ENCODE data around the gene FKRP. TPM values are rescaled to one million over a fixed set of nuclear protein-coding genes. Genes with fewer than 3 reads are reported as not detected.

Gene FKRP
- polyA plus RNA-seq, 2 of the 4 experiments (the other 2 are of a cell fraction): 14.7 to 18.8 TPM

DNA sequence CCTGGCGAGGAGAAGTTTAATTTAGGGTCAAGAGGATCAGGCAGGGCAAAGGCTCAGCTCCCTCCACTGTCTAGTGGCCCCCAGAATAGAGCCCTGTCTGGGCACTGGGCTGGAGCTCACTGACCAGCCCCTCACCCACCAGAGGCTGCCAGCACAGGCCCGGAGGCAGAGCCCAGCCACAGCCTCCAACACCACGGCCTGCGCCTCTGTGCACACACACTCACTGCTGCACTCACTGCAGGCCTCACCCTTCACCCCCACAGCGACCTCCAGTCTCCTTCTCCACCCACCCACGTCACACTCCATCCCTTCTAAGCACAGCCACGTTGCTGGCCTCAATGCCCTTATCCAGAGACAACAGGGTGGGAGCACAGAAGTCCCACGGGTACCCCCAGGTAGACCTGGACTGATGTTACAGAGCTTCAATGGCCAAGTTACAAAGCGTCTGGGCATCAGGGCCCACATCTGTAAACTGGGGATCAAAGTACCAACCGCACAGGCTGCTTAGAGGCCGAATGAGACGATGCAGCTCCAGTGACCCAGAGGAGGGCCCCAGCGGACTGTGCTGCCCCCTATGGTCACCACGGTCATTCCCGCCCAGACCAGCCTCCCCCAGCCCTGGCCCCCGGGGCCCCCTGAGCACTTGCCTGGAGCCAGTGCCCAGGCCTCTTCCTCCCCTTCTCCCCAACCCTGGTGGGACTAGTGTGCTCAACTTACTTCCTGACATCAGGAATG is 24.4 kb upstream of the FKRP start:
- CTCF ChIA-PET: interaction anchor here (1.0 to 4.5 kb wide), 5 partner anchors 8 to 60 kb away, joined by 3 to 64 read pairs (median 9); no protein-coding TSS in a partner anchor
- WGBS (ENCODE audit: missing lambda C conversion rate): 82% methylated on average over 11 of the region's 16 CpGs
- peaks cover 8% of the 10 kb centered on the region for H3K4me1 ChIP-seq
- POLR2A ChIA-PET: interaction anchor here (1.1 kb wide), 1 partner anchor 24 kb away, joined by 3 read pairs; no protein-coding TSS in a partner anchor
- no peak overlapping the region for H3K27ac ChIP-seq
- no peak overlapping the region for H3K4me2 ChIP-seq
- peak in 1 of 2 experiments; percentile 59 for DNase-seq (ENCODE audit: low read depth in 1 of 2, low spot score in 1 of 2)
- no peak for FAIRE-seq
- H3K9me3 ChIP-seq: no peaks in the 10 kb centered on the region
- TF ChIP-seq EP300 (IDR thresholded peaks at IDR 0.05) (no peak), CTCF (IDR thresholded peaks at IDR 0.05) (peak; percentile 17; the same call in 2 of the 3 replicates), POLR2AphosphoS2 (conservative IDR thresholded peaks at IDR 0.05; ENCODE audit: low read length) (0 out of 2 replicates have a peak, but pooled peaks have one; percentile 23)
- ATAC-seq: peak in 1 of 2 experiments; percentile 15; a peak in 3 of 6 replicates
- no peak overlapping the region for H3K4me3 ChIP-seq

- Histone ChIP-seq H3K4me2 (no peak overlapping the region), H3K4me3 (no peak overlapping the region), H3K4me1 (peaks cover 8% of the 10 kb centered on the region), H3K9me3 (no peaks in the 10 kb centered on the region), H3K27ac (no peak overlapping the region)
- FAIRE-seq (no peak), DNase-seq (ENCODE audit: low read depth in 1 of 2, low spot score in 1 of 2) (no peak), ATAC-seq (no peak)
- TF ChIP-seq MYC (IDR thresholded peaks at IDR 0.05; ENCODE audit: borderline replicate concordance, low read length) (no peak), FOSL2 (IDR thresholded peaks at IDR 0.05) (no peak), FOSL2 (CRISPR knock-in tag; IDR thresholded peaks at IDR 0.05) (peak; percentile 59), FOXS1 (CRISPR knock-in tag; IDR thresholded peaks at IDR 0.05) (no peak)
- POLR2A ChIA-PET: no interaction called here
- WGBS (ENCODE audit: missing lambda C conversion rate): 89% methylated on average over 14 of the region's 17 CpGs
- CTCF ChIA-PET: interaction anchor here (1.4 to 12.9 kb wide), 5 partner anchors 7 to 60 kb away, joined by 6 to 205 read pairs (median 18); partner anchors contain the start of gene FKRP
These were observed 23.9 kb upstream of the FKRP start for GRCh38 chr19:46722004-46722380.

- POLR2A ChIA-PET: no interaction called here
- FAIRE-seq (no peak), DNase-seq (ENCODE audit: low read depth in 1 of 2, low spot score in 1 of 2) (no peak), ATAC-seq (no peak)
- H3K9me3 ChIP-seq: no peaks in the 10 kb centered on the region
- no peak overlapping the region for H3K27ac ChIP-seq
- peaks cover 6% of the 10 kb centered on the region for H3K4me1 ChIP-seq
- H3K4me3 ChIP-seq: no peak overlapping the region
- H3K4me2 ChIP-seq: no peak overlapping the region
- no peak for TF ChIP-seq USF2 (IDR thresholded peaks at IDR 0.05)
- no peak for TF ChIP-seq RNF2 (IDR thresholded peaks at IDR 0.05; ENCODE audit: borderline replicate concordance, low read depth)
- TF ChIP-seq MAZ (IDR thresholded peaks at IDR 0.05; ENCODE audit: borderline replicate concordance, low read depth, low read length): no peak
- no peak for TF ChIP-seq FOSB (CRISPR knock-in tag; IDR thresholded peaks at IDR 0.05)
- TF ChIP-seq CHD2 (IDR thresholded peaks at IDR 0.05; ENCODE audit: low read length, partially characterized antibody): no peak
- no peak for TF ChIP-seq KDM1A (IDR thresholded peaks at IDR 0.05; ENCODE audit: low read depth)
- no peak for TF ChIP-seq TFCP2L1 (CRISPR knock-in tag; IDR thresholded peaks at IDR 0.05)
- CTCF ChIA-PET: interaction anchor here (0.7 to 12.9 kb wide), 6 partner anchors 12 to 60 kb away, joined by 3 to 205 read pairs (median 4); partner anchors contain the start of gene FKRP
- 91% methylated on average over 25 of the region's 25 CpGs for whole genome bisulfite sequencing (ENCODE audit: missing lambda C conversion rate)
These were observed 23.3 kb upstream of the FKRP start for GRCh38 chr19:46722421-46723022.

DNA sequence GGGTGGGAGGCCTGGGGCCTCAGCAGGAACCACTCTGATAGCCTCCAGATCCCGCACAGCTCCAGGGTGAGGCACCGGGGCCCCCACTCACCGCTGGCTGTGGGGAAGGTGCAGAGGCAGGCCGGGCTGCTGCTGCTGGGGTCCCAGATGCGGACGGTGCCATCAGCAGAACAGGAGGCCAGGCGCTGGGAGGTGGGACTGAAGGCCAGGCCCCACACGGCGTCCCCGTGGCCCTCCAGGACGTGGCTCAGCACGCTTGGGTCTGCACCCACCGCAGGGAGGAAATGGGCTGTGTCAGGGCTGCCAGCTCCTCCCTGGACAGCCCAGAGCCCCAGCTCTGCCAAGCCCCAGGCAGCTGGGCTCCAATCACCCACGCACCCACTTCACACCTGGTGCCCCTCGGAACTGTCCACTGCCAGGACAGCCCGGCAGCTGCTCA is 22.8 kb upstream of the FKRP start:
- POLR2A ChIA-PET: no interaction called here
- TF ChIP-seq MAX (IDR thresholded peaks at IDR 0.05) (no peak), POLR2A (IDR thresholded peaks at IDR 0.05; ENCODE audit: low read length) (no peak), RAD21 (conservative IDR thresholded peaks at IDR 0.05 in 1 of 2, IDR thresholded peaks at IDR 0.05 in 1 of 2) (no peak), TFCP2L1 (CRISPR knock-in tag; IDR thresholded peaks at IDR 0.05) (no peak), REST (IDR thresholded peaks at IDR 0.05) (no peak), SMC3 (IDR thresholded peaks at IDR 0.05) (no peak), CTCF (IDR thresholded peaks at IDR 0.05) (no peak)

More for the DNA sequence above, 22.8 kb upstream of the FKRP start:
- CTCF ChIA-PET: interaction anchor here (0.7 to 12.9 kb wide), 10 partner anchors 8 to 107 kb away, joined by 3 to 205 read pairs (median 4); partner anchors contain the start of gene FKRP
- H3K4me1 ChIP-seq: peaks cover under 1% of the 10 kb centered on the region; the same call in 2 of the 3 replicates
- H3K4me2 ChIP-seq: no peak overlapping the region
- H3K4me3 ChIP-seq: no peak overlapping the region
- DNase-seq (ENCODE audit: low read depth in 1 of 2, low spot score in 1 of 2) (no peak), ATAC-seq (no peak), FAIRE-seq (no peak)
- 95% methylated on average over 13 of the region's 16 CpGs for WGBS (ENCODE audit: missing lambda C conversion rate)
- H3K27ac ChIP-seq: no peak overlapping the region
- H3K9me3 ChIP-seq: no peaks in the 10 kb centered on the region

Data from A549 (cell line).